HG02981 (cell line): Measurements from ENCODE around the gene STK24.
A peak's percentile ranks its signal among the peaks of the same experiment; 100 is the strongest.

ENCODE experiments used
- ATAC-seq: cut with Tn5 transposase; IDR thresholded peaks from one replicate; pipeline ENCODE4 v1.9.1; 2021; ENCODE audit warnings: mild to moderate bottlenecking, moderate library complexity; ENCODE audit not compliant: unreplicated experiment

The STK24 gene

GRCh38 chr13:98514288-98514687, 62.6 kb downstream of the STK24 start:
- no peak for ATAC-seq

DNA sequence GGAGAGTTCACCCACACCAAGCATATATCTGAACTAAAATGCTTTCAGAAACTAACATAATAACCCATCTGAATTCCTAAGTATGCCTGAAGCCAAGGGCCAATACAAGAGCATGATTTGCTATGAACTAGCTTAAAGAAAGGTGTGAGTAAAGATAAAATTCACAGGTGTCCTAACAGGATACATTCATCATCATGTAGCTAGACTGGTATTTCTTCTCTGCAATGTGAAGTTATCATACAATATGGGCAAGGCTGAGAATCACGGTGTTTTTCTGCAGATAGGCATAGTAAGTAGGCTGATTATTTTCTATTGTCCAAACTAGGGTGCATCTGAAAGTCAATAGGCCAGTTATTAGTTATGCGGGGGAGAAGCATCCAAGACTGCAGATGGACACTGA, 63.1 kb downstream of the STK24 start:
- ATAC-seq: no peak

- no peak for ATAC-seq
Measured at GRCh38 chr13:98512774-98513665, 63.9 kb downstream of the STK24 start.

- no peak for ATAC-seq
Measured at GRCh38 chr13:98511435-98511834, 65.5 kb downstream of the STK24 start.

GRCh38 chr13:98510156-98510509, 66.8 kb downstream of the STK24 start:
- no peak for ATAC-seq

GRCh38 chr13:98509271-98510155, 67.4 kb downstream of the STK24 start:
- peak; percentile 48 for ATAC-seq

DNA sequence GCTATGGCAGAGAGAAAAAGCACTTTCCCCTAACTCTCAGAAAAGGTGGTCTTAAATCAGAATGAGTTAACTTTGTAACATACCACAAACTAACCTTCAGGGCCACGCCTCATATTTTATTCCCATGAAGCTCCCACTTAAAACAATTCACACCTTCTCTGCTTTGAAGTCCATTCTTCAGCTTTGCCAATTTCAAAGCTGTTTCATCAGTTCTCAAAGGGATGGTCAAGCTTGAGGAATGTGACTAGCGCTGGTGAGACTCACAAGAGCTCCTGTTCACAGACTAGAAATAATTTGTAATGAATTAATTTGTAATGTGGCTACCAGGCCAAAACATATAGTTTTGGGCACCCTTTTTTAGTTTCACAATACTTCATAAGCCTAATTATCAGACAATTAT, 68.2 kb downstream of the STK24 start:
- ATAC-seq: no peak

DNA sequence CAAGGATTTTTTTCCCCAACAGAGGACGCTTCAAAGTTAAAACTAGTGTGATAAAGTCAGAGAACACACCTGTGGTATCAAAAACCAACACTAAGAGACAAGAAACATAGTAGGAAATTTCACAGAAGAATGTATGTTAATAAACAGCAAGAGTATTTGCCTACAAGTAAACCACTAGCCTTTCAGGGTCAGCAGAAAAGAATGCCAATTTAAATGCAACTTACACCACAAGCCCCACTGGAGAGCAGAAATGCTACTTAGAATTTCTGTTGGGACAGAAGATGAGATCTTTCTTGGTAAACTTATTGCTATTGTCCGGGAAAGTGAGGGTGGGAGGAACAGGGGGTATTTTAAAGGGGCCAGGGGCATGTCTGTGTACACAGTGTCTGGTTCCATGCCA, 68.6 kb downstream of the STK24 start:
- ATAC-seq: no peak

- ATAC-seq: no peak
Measured at GRCh38 chr13:98507282-98507797, 69.6 kb downstream of the STK24 start.

DNA sequence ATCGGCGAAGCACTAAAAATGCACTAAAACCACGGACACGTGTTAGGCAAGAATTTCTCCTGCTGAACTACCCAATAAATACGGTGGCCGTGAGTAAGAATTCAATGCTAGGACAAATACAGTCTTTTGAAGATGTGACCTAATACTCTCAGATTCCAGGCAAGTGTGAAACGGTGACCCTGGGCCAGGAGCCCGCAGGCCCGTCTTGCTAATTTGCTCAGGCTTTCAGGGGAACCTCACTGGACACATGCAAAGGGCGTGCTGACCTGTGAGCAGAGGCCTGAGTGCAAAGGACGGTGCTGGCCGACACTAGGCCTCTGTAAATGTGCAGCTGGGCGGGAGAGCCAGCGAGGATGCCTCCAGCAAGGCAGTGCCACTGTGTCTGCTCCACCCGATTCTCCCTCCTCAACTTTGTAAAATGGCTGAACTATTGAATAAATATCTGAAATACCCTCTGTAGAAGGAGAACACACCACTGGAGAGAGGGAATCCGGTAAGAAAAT, 70.1 kb downstream of the STK24 start:
- ATAC-seq: no peak

GRCh38 chr13:98506322-98506721, 70.6 kb downstream of the STK24 start:
- no peak for ATAC-seq

DNA sequence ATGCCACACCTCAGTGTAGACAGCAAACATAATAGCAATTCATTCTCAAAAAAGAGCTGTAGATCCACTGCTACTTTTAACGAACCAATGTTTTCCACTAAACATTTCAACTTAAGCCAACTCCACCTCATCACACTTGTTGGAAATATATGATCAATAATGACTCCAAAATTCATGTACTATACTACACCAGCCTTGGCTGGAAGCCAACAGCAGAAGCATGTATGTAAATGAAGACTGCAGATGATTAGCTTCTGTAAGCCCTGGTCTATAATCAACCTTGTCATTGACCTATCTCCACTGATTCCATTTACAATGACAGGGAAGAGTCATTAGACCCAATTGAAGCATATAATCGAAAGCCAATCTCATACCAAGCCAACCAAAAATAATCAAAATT, 71.7 kb downstream of the STK24 start:
- no peak for ATAC-seq

- ATAC-seq: peak; percentile 46
Measured at GRCh38 chr13:98504371-98504963, 72.4 kb downstream of the STK24 start.

- no peak for ATAC-seq
Measured at GRCh38 chr13:98504029-98504351, 72.9 kb downstream of the STK24 start.

DNA sequence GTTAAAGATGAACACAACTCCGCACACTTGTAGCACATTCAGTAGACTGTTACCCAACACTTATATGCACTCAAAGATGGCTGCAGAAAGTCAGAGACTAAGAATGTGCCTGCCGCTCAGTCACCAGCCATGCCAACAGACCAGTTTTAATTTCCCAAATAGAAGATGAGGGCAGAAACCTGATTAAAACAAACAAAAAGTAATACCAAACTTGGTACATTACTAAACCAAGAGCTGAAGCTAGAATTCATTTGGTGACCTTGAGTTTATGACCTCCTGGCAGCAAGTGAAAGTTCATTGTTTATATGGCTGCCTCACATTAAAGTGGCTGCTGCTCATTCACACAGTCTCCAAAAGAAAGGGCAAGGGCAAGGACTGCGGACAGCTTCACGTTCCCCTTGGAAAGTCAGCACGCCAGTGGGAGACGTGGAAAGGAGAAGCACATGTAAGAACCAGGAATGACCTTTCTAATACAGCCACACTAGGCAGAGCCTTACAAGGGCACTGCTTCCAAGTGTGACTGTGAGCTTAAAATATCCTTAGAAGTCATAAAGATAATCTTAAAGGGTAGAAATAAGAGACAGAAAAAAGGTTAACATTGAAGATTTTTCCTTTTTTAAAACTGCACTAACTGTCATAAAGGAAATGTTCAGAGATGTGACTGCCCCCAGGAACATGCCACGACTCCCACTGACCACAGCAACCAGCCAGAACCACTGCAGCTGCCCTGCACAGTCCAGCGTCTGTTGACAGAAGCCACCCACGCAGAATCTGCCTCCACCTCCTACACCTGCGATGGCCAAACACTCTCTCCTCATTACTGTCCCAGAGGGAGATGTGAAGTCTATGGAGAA, 73.5 kb downstream of the STK24 start:
- ATAC-seq: no peak

GRCh38 chr13:98500963-98501421, 75.9 kb downstream of the STK24 start:
- ATAC-seq: peak; percentile 59

DNA sequence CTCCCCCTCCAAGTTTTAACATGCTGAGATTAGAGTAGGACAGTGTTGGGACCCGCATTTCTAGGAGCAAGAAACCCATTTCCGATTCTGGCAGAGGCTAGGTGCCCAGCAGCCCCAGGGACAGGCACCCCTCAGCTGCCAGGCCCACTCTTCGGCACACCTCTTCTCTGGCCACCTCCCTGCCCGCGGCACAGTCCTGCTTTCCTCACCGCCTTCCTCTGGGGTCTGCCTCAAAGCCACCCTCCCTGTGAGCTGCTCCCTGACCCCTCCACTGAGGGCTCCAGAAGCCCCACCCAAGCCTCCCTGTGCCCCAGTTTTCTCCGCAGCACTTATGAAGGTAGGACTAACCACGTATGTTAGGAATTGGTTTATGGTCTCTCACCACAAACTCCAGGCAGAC, 79.9 kb downstream of the STK24 start:
- no peak for ATAC-seq

DNA sequence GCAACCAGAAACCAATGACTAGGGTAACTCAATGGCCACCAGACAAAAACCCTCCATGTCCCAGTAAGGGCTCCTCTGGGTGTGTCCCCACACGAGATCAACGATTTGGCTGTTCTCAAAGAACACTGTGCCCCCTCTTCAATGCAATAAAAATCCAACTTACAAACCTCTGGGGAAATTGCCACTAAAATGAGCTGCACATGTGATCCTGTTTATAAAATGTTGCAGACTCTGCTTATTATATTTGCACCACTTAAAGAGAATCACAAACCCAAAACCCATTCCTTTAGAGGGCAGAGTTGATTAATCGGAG, 80.5 kb downstream of the STK24 start:
- ATAC-seq: no peak

GRCh38 chr13:98495627-98496478, 81.1 kb downstream of the STK24 start:
- ATAC-seq: no peak

DNA sequence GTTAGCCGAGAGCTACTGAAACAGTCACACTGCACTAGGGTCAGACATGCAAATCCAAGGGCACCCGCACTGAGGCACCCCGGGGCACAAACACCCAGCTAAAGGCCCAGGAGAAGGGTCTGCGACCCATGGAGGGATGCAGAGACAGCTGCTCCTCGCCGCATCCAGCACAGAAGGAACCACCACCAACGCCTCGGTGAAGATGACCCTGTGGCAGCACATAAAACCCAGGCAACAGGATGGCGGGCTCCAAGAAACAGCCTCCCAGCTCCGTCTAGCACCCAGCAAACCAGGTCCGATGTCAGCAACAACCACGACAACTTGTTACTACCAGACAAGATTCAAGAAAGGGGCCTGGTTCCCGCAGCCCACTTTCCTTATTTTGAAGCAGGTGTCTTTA, 82.1 kb downstream of the STK24 start:
- ATAC-seq: no peak
